Measurements from ENCODE around the gene CCL7. TPM values are rescaled to one million over a fixed set of nuclear protein-coding genes. Genes with fewer than 3 reads are reported as not detected.
"Not testable (repeated sequence)": the region's sequence is repeated elsewhere in the genome, so short reads cannot be mapped to it uniquely, and the experiment has no call there.

The CCL7 gene
- total RNA-seq, 1 experiment from 2014 or later: not detected

- Mint-ChIP-seq H3K4me3 (ENCODE audit: unreplicated experiment) (no peak overlapping the region), H3K36me3 (ENCODE audit: insufficient read depth, unreplicated experiment) (no peaks in the 10 kb centered on the region), H3K9me3 (ENCODE audit: unreplicated experiment) (peaks cover 18% of the 10 kb centered on the region), H3K27me3 (ENCODE audit: insufficient read depth, unreplicated experiment) (no peaks in the 10 kb centered on the region), H3K27ac (ENCODE audit: low read depth, unreplicated experiment) (no peak overlapping the region), H3K4me1 (ENCODE audit: insufficient read depth, unreplicated experiment) (no peaks in the 10 kb centered on the region)
- BruUV-seq (replicated peaks): no TSS peak
- intact Hi-C loops (cut with micrococcal nuclease): no loop called here
- no peak for TF ChIP-seq CTCF (IDR thresholded peaks at IDR 0.05; ENCODE audit: unreplicated experiment)
- DNase-seq (ENCODE audit: unreplicated experiment): no peak
- ChIA-PET CTCF (interaction anchor here (1.0 kb wide), 1 partner anchor 136 kb away, joined by 3 read pairs; no protein-coding TSS in a partner anchor), POLR2A (no interaction called here)
Measured at GRCh38 chr17:34225046-34225445, 45.0 kb upstream of the CCL7 start.

- intact Hi-C loops (cut with micrococcal nuclease): no loop called here
Measured at GRCh38 chr17:34226011-34226743, 43.8 kb upstream of the CCL7 start.

GRCh38 chr17:34226744-34227034, 43.3 kb upstream of the CCL7 start:
- Mint-ChIP-seq H3K4me3 (ENCODE audit: unreplicated experiment) (no peak overlapping the region), H3K4me1 (ENCODE audit: insufficient read depth, unreplicated experiment) (no peaks in the 10 kb centered on the region), H3K9me3 (ENCODE audit: unreplicated experiment) (peaks cover 18% of the 10 kb centered on the region), H3K27me3 (ENCODE audit: insufficient read depth, unreplicated experiment) (no peaks in the 10 kb centered on the region), H3K27ac (ENCODE audit: low read depth, unreplicated experiment) (no peak overlapping the region), H3K36me3 (ENCODE audit: insufficient read depth, unreplicated experiment) (no peaks in the 10 kb centered on the region)
- intact Hi-C loops (cut with micrococcal nuclease): no loop called here
- no peak for TF ChIP-seq CTCF (IDR thresholded peaks at IDR 0.05; ENCODE audit: unreplicated experiment)
- POLR2A ChIA-PET: no interaction called here
- BruUV-seq (replicated peaks): no TSS peak
- DNase-seq (ENCODE audit: unreplicated experiment): no peak
- CTCF ChIA-PET: interaction anchor here (0.7 to 1.4 kb wide), 2 partner anchors 26 to 259 kb away, joined by 3 to 4 read pairs; no protein-coding TSS in a partner anchor

More at GRCh38 chr17:34226011-34226743, 43.8 kb upstream of the CCL7 start:
- no peaks in the 10 kb centered on the region for H3K4me1 Mint-ChIP-seq (ENCODE audit: insufficient read depth, unreplicated experiment)
- no peak for TF ChIP-seq CTCF (IDR thresholded peaks at IDR 0.05; ENCODE audit: unreplicated experiment)
- no peak overlapping the region for H3K27ac Mint-ChIP-seq (ENCODE audit: low read depth, unreplicated experiment)
- H3K36me3 Mint-ChIP-seq (ENCODE audit: insufficient read depth, unreplicated experiment): no peaks in the 10 kb centered on the region
- H3K27me3 Mint-ChIP-seq (ENCODE audit: insufficient read depth, unreplicated experiment): no peaks in the 10 kb centered on the region
- CTCF ChIA-PET: interaction anchor here (1.4 kb wide), 1 partner anchor 25 kb away, joined by 4 read pairs; no protein-coding TSS in a partner anchor
- no peak for DNase-seq (ENCODE audit: unreplicated experiment)
- peaks cover 18% of the 10 kb centered on the region for H3K9me3 Mint-ChIP-seq (ENCODE audit: unreplicated experiment)
- BruUV-seq (replicated peaks): no TSS peak
- H3K4me3 Mint-ChIP-seq (ENCODE audit: unreplicated experiment): no peak overlapping the region
- POLR2A ChIA-PET: interaction anchor here (0.6 kb wide), 1 partner anchor 963 kb away, joined by 3 read pairs; no protein-coding TSS in a partner anchor

GRCh38 chr17:34227293-34227692, 42.7 kb upstream of the CCL7 start:
- H3K27ac Mint-ChIP-seq (ENCODE audit: low read depth, unreplicated experiment); H3K4me3 Mint-ChIP-seq (ENCODE audit: unreplicated experiment); BruUV-seq (replicated peaks); H3K27me3 Mint-ChIP-seq (ENCODE audit: insufficient read depth, unreplicated experiment); H3K36me3 Mint-ChIP-seq (ENCODE audit: insufficient read depth, unreplicated experiment); intact Hi-C loops (cut with micrococcal nuclease); H3K4me1 Mint-ChIP-seq (ENCODE audit: insufficient read depth, unreplicated experiment); DNase-seq (ENCODE audit: unreplicated experiment): not testable (repeated sequence)
- H3K9me3 Mint-ChIP-seq (ENCODE audit: unreplicated experiment): peaks cover 18% of the 10 kb centered on the region
- CTCF ChIA-PET: interaction anchor here (0.6 to 1.4 kb wide), 3 partner anchors 26 to 259 kb away, joined by 3 to 4 read pairs (median 3); no protein-coding TSS in a partner anchor
- POLR2A ChIA-PET: interaction anchor here (0.6 kb wide), 1 partner anchor 868 kb away, joined by 4 read pairs; no protein-coding TSS in a partner anchor
